GM18508 (cell line): ENCODE data around the gene CASK.
"Not testable (repeated sequence)": the region's sequence is repeated elsewhere in the genome, so short reads cannot be mapped to it uniquely, and the experiment has no call there.

Experiments
- ATAC-seq: cut with Tn5 transposase; IDR thresholded peaks from one replicate; pipeline ENCODE4 v1.9.1; 2021; ENCODE audit warnings: moderate number of reproducible peaks; ENCODE audit not compliant: insufficient read depth, unreplicated experiment

Gene CASK

GRCh38 chrX:41737065-41737464 is 186.3 kb downstream of the CASK start:
- ATAC-seq, result no peak

DNA sequence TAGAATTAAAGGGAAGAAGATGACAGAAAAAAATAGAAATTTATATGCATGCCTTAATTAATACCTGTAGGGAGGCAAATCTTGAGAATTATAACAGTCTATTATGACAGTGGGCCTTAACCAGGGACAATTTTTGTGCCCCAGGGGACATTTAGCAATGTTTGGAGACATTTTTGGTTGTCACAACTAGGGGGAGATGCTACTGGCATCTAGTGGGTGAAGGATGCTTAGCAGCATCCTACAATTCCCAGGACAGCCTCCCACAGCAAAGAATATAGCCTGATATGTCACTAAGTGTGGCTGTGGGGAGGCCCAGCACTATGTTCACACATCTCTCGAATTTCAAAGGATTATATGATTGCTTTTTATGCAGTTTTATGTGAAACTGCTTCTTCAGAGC is 188.8 kb downstream of the CASK start:
- no peak for ATAC-seq

GRCh38 chrX:41733939-41734338 is 189.4 kb downstream of the CASK start:
- peak; percentile 94 for ATAC-seq

DNA sequence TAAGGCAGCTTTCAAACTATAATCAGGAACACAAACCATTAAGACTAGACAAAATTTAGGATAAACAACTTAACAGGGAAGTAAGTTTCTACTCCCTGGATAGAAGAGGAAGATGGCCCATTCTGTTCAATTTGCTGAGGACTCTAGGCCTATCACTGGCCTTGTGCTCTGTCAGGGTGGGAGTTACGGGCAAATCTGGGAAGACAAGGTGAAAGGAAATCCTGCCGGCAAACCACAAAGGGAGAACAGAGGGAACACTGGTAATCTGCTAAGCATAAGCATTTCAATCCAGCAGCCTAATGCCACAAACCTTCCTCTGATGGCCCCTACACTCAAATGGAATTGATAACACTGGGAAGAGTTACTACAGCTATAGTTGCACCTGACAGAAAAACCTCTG is 191.1 kb downstream of the CASK start:
- ATAC-seq, result no peak

GRCh38 chrX:41730081-41730480 is 193.3 kb downstream of the CASK start:
- ATAC-seq, result no peak

- no peak for ATAC-seq
Observed at GRCh38 chrX:41728125-41728524, 195.2 kb downstream of the CASK start.

GRCh38 chrX:41723826-41724225 is 199.5 kb downstream of the CASK start, which contains the start of gene GPR82:
Gene GPR82, plus strand, starts transcription at chrX:41724181. Its CDS starts 2,846 bp downstream, at chrX:41727027.
- ATAC-seq, result no peak

GRCh38 chrX:41722816-41723618 is 200.3 kb downstream of the CASK start:
- no peak for ATAC-seq

GRCh38 chrX:41722214-41722613 is 201.1 kb downstream of the CASK start:
- no peak for ATAC-seq

DNA sequence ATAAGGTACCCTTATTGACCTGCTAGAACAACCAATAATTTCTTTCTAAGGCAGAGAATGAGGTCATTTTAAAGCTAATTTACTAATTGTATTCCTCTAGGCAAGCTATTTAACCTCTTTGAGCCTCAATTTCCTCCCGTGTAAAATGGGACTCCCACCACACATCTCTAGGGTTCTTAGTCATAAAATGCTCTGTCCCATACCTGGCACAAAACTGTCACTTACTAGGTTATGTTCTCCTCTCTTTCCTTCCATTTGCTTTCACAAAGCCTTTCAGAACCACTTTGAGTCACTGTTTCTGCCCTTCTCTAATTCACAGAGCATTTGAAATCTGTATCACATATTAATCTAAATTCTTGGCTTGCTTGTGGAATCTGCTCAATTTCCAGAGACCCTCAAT is 201.8 kb downstream of the CASK start:
- ATAC-seq, result no peak

- ATAC-seq, result no peak
Observed at GRCh38 chrX:41720125-41720779, 203.1 kb downstream of the CASK start.

GRCh38 chrX:41719610-41720009 is 203.7 kb downstream of the CASK start:
- ATAC-seq, result not testable (repeated sequence)

DNA sequence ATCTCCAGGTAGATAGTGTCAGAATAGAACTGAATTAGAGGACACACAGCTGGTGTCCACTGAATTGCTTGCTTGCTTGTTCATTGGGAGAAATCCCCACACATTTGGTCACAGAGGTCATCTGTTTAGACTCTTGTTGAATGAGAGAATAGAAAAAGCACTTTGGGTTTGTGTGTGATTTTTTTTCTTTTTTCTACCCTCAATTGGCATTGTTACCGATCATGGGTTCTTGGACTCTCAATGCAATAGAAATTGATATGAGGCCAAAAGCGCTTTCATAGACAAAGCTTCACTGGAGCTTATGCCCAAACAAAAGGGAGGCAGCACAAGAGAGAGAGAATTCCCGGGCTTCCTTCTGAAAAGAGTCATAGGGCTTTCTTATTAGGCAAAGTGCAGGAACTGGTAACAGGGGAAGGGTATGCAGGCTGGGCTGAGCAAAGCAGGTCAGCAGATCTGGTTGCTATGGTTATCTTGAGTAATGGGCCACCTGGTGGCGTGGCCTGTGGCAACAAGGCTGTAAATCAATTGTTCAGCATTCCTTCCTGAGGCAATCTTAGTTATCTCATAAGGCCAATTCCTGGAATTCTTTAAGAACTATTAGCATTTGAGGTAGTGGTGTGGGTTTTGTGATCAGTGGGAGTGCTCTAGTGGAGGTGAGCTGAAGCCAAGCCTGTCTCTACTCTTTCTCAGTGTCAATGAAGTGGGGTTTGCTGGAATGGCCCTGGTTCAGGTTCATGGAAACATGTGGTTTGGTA is 204.7 kb downstream of the CASK start:
- ATAC-seq, result no peak

- ATAC-seq, result no peak
Observed at GRCh38 chrX:41716767-41717473, 206.4 kb downstream of the CASK start.

- no peak for ATAC-seq
Observed at GRCh38 chrX:41716222-41716621, 207.1 kb downstream of the CASK start.

GRCh38 chrX:41711021-41711667 is 212.2 kb downstream of the CASK start:
- no peak for ATAC-seq

DNA sequence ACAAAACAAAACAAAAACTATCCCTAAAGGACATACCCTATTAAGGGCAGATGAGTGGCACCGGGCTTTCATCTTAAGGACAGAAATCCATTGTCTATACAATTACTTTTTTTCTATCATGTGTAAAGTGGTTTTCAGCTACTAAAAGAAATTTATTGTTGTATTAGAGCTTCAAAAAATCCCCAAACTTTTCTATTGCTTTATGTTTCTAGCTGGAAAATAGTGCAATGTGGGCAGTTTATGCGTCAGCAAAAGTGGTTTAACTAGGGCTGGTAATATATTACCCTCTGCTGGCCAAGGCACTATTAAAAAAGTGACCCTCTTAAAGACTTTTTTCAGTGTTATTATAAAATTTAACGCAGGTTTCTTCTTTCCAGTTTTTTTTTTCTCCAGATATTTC is 214.9 kb downstream of the CASK start:
- no peak for ATAC-seq

- ATAC-seq, result no peak
Observed at GRCh38 chrX:41707218-41707617, 216.1 kb downstream of the CASK start.

DNA sequence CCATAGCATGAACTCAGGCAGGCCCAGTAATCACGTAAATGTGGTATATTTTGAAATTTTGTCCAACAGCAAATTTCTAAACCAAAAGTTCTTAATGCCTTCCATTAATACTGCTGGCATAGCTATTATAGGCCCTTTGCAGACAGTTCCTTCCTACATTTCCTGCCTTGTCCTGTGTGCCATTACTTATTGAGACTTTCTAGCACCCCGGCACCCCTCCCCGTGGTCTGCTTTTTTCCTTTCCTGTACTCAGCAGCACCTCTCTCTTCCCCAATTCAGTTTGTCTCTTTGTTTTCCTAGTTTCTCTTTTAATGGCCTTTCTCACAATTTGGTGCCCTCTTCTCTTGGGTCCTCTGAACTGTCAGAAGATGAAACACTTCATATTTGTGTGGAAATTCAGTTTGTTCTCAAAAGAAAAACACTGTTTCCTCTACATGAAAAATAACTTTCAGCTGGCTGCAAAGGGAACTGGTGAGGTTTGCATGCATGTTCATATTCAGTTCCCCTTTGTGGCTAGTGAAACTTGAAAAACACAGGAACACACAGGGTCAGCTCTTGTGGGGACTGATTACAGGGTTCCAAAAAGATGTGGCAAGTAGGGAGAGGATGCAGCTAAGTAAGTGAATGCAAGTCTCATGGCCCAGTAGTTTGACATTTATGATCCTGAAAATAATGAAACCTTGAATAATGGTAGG is 217.5 kb downstream of the CASK start:
- no peak for ATAC-seq
